A673 (cell line): Measurements from ENCODE around the gene GALNT10.

Experiments used
- CTCF ChIP-seq: fragments of 300-800, 200-600 bp; sonication (generic); conservative IDR thresholded peaks from 2 replicates; pipeline ENCODE4 v1.5.1; 2017; ENCODE audit warnings: low read depth, mild to moderate bottlenecking, antibody characterized with exemption, low read length, moderate library complexity, mixed read lengths
- EZH2 ChIP-seq: fragments of 200-600 bp; sonication (generic); IDR thresholded peaks from 2 replicates; pipeline ENCODE4 v1.6.1; 2017; ENCODE audit warnings: borderline replicate concordance, low read depth, mild to moderate bottlenecking, mixed read lengths, antibody characterized with exemption, low read length; ENCODE audit not compliant: poor library complexity, severe bottlenecking

GRCh38 chr5:154214371-154215106, 24.0 kb downstream of the GALNT10 start:
- TF ChIP-seq CTCF (no peak), EZH2 (no peak)
